ENCODE results near the gene SYT1.
"Not testable (repeated sequence)": the region's sequence is repeated elsewhere in the genome, so short reads cannot be mapped to it uniquely, and the experiment has no call there.

Gene SYT1

DNA sequence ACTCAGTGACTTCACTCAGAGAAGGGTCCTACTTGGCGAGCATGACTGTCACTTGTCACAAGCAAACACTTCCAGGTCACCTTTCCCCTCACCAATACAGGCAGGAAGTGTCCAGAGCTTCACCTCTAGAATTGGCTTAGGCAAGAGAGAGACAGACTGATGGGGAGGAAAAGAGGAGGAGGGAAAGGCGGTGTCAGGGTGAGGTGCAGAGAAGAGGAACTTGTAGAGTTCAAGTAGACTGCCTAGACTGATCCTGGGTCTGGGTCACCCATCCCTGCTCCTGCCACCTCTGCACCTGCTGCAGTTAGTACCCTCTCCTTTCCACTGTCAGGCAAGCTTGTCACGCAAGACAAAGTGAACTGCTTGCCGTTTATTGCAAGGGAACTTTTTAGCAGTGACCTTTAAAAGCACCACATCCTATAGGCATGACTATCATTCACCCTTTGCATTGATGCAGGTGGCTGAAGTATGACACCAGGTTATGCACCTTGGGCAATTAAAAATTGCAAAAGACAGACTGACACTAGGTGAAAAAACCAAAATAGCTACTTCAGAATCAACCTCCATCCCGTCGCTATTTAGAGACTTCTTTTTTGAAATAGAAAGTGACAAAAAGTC lies 292.4 kb downstream of the SYT1 start:
- DNase-seq = no peak

DNA sequence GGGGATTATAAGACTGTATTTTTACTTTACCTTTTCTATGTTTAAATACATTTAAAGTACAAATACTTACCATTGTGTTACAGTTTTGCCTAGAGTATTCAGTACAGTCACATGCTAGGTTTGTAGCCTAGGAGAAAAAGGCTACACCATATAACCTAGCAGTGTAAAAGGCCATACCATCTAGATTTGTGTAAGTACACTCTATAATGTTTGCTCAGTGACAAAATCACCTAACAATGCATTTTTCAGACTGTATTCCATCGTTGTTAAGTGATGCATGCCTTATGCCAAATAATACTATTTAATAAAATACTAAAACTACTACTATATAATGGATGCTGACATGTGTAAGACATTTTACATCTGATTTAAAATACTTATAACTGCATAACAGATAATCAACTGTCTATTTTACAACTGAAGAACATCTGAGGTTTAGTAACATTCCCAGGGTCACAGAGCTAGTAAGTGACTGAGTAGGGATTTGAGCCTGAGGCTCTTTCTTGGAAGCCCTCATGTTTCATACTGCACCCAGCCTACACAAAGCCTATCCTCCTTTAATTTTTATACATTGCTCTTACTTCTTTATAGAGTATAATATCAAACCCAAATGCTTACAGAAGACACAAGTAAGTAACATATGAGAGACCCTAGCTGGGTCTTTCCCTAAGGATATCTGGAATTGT lies 296.8 kb downstream of the SYT1 start:
- no peak for DNase-seq

DNA sequence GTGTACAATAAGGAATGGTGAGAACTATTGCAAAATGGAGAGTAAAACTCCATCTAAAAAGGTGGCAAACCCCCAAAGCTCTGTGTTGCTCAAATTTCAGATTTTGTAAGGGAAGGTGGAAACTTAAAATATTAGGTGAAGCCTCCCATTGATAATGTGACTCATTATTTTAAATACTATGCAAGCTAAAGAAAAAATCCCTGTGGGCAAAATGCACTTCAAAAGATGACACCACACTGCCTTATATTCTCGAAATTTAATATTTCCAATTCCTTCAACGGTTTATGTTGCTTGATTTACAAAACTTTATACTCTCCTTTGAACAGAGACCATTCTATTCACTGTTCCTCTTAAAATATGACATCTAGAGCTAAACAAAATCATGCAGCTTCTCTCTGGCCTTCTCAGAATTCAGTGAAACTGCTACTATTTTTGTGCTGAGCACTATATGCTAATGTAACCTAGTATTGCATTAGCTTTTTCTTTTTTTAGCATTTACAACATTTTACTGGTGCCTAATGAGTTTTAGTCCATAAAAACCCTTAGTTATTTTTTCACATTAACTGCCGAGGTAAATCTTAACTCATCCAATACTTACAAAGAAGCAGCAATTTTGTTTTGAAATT lies 297.7 kb downstream of the SYT1 start:
- no peak for DNase-seq

DNA sequence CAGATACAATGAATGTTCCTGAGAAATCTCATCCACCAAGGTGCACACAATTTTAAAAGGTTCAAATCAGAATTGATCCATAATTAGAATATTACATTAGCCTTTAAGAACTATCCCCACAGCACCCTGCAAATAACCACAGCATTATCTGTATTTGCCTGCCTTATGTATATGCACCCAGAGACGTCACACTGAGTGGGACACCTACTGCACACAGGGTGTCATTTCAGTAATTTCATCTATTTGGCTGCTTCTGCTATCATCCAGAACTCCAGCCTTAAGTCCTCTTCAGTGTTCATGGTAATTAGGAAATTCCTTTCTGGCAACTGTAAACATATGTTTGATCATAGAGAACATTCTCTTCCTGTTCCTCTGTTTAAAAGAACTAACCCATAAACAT lies 298.4 kb downstream of the SYT1 start:
- DNase-seq = no peak

DNA sequence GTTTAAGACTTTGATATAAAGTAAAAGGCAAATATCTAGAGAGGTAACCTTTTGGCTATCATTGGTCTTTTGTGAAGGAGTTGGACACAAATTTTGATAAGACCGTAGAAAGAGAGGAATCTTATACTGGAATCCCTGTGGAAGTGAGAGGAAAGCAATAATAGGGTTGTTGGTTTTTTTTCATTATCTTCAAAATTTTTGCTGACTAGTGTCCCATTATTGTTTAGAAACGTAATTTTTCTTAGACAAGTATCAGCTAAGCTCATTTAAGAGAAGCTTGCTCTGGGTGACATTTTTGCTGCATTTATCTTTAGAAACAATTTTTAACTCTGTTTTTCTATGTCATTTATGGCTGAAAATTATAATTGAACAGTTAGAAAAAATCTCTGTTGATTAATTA lies 300.3 kb downstream of the SYT1 start:
- no peak for DNase-seq

DNA sequence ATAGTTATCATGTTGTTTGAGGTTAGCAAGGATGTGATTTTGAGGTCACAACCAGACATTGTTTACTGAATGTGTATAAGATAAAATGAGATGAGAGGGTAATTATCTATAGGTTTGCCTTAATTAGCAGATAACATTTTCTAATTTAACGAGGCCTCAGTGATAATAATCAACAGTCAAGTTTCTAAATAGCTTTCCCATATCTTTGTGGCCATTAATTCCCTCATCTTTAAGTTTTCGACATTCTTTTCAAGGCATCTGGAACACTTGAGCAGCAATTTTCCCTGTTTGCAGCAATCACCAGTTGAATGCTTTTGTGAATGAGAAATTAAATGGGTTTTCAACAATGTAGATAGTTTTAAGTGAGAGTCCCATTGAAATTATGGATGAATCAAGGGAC lies 304.1 kb downstream of the SYT1 start:
- DNase-seq = no peak

DNA sequence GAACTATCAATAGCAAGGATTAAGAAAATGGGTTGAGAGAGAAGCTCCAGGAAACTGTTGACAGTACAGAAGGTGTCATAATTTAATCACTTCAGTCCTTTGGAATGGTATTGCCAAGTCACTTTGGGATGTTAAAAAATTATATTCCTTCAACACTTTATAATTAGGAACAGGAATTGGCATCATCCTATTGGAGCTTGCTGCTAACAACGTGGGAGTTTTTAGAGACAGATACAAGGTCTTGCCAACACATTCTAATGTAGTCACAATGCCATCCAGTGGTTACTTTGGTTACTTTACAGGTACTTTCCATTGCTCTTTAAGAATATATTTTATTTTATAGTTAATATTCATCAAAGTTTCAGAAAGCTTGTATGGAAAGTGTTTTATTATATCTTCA lies 310.1 kb downstream of the SYT1 start:
- DNase-seq = peak; percentile 15 to 44

DNA sequence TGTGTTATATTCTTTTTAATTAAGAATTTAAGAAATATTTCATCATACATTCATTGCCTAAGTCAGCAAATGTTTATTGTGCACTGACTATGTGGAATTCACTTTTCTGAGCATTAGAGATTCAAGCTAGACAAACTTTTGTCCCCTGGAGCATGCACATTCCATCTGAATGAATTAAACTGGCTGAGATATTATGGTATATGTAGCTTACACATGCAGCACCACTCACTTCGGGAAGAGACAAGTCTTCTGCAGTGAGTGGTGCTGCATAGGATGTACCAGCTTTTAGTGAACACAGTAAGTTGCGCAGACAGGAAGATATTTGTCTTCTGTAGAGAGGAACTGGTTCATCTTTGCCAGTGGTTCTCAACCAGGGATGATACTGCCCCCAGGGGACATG lies 318.4 kb downstream of the SYT1 start:
- DNase-seq = no peak

DNA sequence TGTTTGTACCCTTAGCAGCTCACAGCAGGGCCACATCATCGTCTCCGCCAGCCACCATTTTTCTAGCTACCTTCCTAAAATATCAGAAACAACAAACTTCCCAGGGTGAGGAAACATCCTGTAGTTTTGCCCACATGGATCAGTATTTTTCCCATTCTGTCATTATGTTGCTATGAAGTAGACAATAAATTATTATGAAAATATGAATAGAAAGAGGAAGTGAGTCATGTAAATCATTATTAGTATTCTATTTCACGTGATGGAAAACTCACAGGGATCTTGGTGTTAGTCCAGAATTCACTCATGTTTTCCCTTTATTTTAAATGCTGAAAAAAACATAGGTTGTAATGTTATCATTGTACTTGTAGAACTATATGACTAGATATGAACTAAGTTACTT lies 319.4 kb downstream of the SYT1 start:
- DNase-seq = no peak

DNA sequence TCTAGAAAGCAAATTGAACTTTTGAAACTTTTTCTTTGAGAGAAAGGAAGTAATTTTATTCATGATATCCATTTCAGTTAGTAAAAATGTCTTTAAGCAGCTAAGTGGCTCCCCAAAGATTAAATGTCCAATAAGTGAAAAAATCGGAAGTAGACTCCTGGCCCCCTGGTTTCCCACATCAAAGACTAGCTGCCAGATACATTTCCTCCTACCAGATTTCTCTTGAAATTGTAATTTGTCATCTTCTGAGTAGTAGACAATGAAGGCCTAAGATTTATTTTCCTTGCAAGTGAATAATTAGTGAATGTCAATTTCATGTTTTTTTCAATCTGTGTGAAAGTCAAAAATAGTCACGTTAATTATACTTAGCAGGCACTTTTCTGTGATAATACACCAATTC lies 321.9 kb downstream of the SYT1 start:
- DNase-seq = no peak

DNA sequence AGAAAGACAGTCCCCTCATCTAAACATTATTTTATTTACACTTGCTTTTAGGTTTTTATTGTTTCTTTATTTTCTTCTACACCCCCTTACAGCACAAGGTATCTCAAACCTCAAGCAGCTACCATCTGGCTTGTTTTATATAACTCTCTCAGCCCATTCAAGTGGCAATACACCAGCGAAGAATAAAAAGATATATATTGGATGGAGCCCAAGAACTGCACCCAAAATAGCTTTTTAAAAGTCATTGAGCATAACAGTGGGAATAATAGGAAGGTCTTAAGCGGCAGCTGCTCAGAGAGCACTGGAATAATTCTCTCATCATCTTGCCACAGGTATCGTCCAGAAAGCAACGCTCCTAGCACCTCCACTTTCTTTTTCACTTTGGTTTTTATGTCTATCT lies 322.5 kb downstream of the SYT1 start:
- DNase-seq = no peak

DNA sequence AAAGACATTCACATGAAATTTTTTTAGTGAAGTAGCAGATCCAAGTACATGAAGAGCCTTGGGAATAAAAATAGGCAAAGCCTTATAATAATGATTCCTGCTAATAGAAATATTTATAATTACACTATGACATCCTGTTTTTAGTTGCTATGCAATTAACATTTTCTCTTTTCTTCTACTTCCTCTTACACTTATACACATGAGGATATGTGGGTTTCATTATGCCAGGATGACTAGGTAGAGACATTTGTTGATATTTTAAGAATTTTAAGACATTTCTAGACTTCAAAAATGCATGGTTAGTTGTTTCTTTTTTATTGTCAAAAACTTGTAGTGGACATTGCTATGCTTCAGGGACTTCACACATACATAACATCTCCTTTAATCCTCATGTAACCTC lies 326.8 kb downstream of the SYT1 start:
- no peak for DNase-seq

DNA sequence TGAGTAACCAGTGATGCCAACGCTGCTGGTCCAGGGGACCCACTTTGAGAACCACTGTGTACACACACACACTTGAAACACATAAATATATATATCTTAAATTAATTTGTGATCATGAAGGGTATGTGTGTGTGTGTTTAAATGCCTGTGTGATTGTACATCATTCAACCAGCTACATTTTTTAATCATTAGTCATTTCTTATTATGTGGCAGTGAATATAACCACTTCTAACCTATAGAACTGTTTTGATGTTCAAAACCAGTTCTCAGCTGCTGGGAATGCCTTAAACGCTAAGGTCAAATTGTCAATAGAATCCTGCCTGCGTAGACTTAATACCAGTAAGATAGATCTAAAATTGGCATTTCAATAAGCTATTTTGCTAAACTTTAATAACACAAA lies 330.0 kb downstream of the SYT1 start:
- no peak for DNase-seq

DNA sequence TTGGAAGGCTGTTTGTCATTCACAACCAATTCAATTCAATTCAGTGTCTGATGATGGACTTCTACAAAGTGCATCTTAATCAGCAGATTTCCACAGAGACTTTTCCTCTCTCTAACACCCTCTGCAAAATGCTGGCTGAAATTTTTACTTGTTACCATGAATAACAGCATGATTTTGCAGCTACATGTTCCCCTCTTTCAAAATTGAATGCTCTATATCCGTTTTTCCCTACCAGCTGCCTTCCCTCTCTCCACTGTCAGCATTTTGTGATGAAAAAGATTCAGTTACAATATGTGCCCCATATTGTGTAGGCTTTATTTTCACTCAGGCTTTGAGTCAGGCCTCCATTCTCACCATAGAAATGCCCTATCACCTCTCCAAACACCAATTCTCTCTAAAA lies 334.6 kb downstream of the SYT1 start:
- DNase-seq = no peak

DNA sequence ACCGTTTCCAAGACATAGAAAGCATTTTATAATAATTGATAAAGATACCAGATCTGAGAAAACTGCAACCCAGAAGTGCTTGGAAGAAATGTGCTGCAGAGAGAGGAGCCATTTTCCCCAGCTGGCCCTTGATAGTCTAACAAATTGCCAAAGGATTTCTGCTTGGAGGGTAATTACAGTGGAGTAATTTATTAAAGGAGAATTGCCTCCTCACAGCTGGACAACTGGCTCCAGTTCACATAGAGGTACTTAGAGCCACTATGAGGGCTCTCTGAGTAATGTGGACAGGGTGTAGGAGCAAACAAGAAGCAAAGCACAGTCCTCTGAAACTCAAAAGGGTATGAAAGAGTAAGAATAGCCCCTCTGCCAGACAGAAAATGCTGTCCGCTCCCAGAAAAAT lies 335.6 kb downstream of the SYT1 start:
- DNase-seq = no peak

DNA sequence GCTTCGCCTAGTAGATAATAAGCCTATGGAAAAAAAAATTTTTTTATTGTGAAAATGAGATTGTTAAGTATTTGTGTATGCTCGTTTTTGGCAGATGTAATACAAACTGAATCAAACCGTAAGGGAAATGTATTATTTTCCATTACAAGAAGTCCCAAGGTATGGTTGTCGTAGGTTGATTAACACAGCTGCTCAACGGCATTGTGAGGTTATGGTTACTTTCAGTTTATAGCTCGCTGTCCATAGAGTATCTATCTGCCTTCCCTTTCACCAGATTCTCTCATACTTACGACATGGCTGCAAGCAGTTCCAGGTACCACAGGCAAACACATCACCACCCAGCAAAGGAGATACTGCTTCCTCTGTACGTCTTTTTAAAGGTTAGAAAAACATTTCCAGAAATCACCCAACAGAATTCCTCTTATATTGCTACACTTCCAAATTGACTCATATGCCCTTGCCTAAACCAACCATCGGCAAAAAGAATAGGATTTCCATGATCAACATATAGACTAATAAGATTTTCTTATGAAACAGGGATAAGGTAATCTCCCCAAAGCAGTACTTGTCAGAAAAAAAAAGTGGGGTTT lies 338.6 kb downstream of the SYT1 start:
- DNase-seq = no peak

DNA sequence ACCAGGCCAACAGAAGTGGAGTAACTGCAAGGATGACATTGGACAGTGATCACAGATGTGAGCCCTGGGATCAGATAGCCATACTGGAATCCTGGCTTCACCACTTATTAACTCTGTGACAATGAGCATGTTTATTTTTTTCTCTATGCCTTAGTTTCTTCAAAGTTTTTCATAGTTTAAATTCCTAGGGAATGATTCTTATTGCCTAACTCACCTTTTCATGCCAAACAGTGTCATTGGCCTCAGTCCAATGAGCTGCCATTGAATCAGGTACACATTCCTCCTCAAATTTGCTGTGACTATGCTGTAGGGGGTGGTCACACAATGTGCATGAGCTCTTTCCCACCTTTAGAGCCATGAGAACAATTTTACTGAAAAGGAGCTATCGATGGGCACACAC lies 342.3 kb downstream of the SYT1 start:
- no peak for DNase-seq

DNA sequence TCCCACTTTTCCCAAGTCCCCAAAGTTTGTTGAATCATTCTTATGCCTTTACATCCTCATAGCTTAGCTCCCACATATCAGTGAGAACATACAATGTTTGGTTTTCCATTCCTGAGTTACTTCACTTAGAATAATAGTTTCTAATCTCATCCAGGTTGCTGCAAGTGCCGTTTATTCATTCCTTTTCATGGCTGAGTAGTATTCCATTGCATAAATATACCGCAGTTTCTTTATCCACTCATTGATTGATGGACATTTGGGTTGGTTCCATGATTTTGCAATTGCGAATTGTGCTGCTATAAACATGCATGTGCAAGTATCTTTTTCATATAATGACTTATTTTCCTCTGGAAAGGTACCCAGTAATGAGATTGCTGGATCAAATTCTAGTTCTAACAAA lies 345.8 kb downstream of the SYT1 start:
- not testable (repeated sequence) for DNase-seq

DNA sequence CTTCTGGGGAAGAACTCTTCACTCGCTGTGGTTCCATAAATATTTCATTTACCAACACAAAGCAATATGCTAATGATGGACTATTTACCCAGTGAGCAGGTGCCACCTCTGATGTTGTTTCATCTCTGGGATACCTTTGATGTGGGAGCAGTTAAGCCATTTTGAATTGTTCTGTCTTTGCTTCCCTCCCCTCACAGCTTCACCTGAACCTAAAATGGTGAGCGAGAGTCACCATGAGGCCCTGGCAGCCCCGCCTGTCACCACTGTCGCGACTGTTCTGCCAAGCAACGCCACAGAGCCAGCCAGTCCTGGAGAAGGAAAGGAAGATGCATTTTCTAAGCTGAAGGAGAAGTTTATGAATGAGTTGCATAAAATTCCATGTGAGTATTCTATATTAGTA lies 352.7 kb downstream of the SYT1 start:
- peak in 1 of 2 experiments; percentile 10 for DNase-seq

DNA sequence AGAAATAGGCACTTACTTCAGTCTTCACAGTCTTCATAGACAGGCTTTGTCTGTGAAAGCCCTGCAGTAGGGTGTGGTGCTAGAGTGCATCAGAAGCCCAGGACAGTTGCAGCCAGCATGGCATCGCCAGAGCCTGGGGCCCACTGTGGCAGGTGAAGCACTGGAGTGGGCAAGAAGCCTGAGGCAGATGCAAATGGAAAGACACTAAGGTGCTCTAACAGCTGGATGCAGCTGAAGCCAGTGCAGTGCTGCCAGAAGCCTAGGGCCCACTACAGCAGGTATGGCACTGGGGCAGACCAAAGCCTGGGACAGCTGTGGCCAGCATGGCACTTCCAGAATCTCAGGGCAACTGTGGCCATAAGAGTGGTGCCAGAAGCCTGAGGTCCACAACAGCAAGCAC lies 358.6 kb downstream of the SYT1 start:
- DNase-seq = no peak

DNA sequence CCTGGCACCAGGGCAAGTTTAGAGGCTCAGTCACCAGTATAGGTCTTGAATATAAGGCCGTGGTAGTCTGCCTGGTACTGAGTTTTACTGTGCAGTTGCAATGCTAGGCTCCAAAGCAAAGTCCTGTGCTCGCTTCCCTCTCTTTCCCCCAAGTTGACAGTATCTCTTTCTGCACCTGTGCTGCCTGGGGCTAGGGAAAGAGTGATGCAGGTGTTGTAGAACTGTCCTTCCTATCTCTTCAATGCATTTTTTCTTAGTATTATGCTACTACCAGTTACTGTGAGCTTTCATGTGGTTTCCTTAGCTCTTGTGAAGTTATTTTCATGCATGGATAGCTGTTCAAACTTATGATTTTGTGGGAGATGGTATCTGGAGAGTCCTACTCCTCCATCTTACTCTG lies 359.2 kb downstream of the SYT1 start:
- DNase-seq = no peak

DNA sequence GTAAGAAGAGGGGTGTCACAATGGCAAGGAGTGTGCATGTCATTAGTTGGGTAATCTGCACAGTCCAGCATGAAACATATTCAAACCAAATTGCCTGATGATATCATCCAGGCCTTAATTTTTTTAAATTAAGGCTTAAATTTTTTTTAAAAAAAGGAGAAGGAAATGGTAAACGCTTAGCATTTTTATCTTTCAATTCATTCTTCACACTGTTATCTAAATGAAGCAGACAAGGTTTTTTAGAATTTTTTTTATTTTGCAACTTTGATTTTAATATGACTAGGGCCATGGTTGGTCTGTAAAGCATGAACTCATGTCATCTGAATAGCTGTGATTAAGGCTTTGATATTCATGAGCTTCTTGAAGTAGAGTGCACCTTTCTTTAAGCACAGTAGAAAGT lies 362.5 kb downstream of the SYT1 start:
- DNase-seq = no peak

DNA sequence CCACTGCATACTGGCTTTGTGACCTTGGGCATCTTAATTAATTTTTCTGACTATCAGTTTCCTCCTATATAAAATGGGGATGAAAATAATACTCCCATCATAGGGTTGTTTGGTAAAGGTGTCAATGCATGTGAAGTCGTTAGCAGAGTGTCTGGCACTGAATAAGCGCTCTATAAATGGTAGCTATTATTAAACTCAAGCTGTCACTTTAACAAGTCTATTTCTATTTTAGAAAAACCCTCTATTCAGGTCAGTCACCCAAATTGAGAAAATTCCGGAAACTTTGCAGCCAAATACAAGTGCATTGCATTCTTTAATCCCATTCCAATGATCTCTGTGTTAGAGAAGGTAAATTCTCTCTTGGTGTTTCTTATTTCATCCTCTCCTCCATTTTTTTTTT lies 363.1 kb downstream of the SYT1 start:
- no peak for DNase-seq

DNA sequence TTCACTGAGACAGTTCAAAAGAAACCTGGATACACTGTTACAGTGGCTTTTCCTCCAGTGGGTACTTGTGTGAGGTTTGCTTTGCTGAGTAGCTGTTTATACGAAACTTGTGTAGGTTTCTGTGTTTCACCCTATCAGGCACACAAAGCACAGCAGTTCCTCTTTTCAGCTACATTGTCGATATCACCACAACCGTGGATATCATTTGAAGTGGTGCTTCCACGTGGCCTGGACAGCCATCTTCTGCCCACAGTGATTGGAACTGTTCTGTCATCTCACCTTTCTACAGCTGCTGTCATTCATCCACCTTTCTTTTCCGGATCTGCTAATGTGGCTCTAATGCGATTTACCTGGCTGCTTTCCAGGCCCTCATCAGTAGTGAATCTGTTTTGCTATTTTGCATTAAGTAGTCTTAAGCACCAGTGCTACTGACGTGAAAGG lies 368.8 kb downstream of the SYT1 start:
- no peak for DNase-seq
